Measurements from ENCODE around the gene RBPJL. TPM values are rescaled to one million over a fixed set of nuclear protein-coding genes. Genes with fewer than 3 reads are reported as not detected.
A peak's percentile ranks its signal among the peaks of the same experiment; 100 is the strongest.

RBPJL gene
- total and polyA plus RNA-seq, 2 of the 13 experiments (the other 11 are each of a cell fraction or from before 2014, with no cell fraction given), result not detected

DNA sequence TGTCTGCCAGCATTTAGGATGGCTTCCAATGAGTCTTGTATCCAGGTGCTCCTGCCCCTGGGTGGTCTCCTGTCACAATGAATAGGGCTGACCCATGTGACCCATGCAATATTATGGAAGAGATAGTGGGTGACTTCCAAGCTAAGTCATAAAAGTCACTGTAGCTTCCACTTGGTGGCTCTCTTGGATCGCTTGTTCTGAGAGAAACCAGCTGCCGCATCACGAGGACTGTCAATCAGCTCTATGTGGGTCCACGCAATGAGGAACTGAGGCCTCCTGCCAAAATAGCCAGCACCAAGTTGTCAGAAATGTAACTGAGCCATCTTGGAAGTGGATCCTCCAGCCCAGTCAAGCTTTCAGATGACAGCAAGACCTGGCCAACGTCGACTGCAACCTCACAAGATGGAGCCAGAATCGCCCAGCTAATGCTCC lies 16.3 kb downstream of the RBPJL start (continued):
- TF ChIP-seq, protein P1, sequence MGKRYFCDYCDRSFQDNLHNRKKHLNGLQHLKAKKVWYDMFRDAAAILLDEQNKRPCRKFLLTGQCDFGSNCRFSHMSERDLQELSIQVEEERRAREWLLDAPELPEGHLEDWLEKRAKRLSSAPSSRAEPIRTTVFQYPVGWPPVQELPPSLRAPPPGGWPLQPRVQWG (CRISPR knock-in tag; IDR thresholded peaks at IDR 0.05; ENCODE audit: borderline replicate concordance, low read depth), result no peak
- TF ChIP-seq ZNF432 (CRISPR knock-in tag; IDR thresholded peaks at IDR 0.05; ENCODE audit: borderline replicate concordance) (no peak), ZNF772 (CRISPR knock-in tag; IDR thresholded peaks at IDR 0.05) (no peak), HINFP (CRISPR knock-in tag; IDR thresholded peaks at IDR 0.05; ENCODE audit: low read depth) (no peak), NPAS2 (CRISPR knock-in tag; IDR thresholded peaks at IDR 0.05; ENCODE audit: borderline replicate concordance) (no peak), SP5 (CRISPR knock-in tag; IDR thresholded peaks at IDR 0.05; ENCODE audit: borderline replicate concordance, low read depth) (peak; percentile 30; the same call in 1 of the 2 replicates), NONO (IDR thresholded peaks at IDR 0.05) (no peak), NONO (CRISPR knock-in tag; conservative IDR thresholded peaks at IDR 0.05) (no peak), FOXA3 (CRISPR knock-in tag; IDR thresholded peaks at IDR 0.05) (peak; percentile 58; the same call in 1 of the 2 replicates), ZNF17 (CRISPR knock-in tag; IDR thresholded peaks at IDR 0.05) (no peak), ZNF780A (CRISPR knock-in tag; IDR thresholded peaks at IDR 0.05) (no peak), GZF1 (CRISPR knock-in tag; IDR thresholded peaks at IDR 0.05) (no peak), ZNF713 (CRISPR knock-in tag; IDR thresholded peaks at IDR 0.05) (no peak), HNF4A (CRISPR knock-in tag; IDR thresholded peaks at IDR 0.05) (no peak), ZNF747 (CRISPR knock-in tag; IDR thresholded peaks at IDR 0.05; ENCODE audit: borderline replicate concordance) (no peak), NKX3-1 (CRISPR knock-in tag; IDR thresholded peaks at IDR 0.05) (no peak), SMARCE1 (IDR thresholded peaks at IDR 0.05; ENCODE audit: borderline replicate concordance) (no peak), ZNF337 (CRISPR knock-in tag; IDR thresholded peaks at IDR 0.05; ENCODE audit: borderline replicate concordance, low read depth) (no peak)
- TF ChIP-seq, protein P2, sequence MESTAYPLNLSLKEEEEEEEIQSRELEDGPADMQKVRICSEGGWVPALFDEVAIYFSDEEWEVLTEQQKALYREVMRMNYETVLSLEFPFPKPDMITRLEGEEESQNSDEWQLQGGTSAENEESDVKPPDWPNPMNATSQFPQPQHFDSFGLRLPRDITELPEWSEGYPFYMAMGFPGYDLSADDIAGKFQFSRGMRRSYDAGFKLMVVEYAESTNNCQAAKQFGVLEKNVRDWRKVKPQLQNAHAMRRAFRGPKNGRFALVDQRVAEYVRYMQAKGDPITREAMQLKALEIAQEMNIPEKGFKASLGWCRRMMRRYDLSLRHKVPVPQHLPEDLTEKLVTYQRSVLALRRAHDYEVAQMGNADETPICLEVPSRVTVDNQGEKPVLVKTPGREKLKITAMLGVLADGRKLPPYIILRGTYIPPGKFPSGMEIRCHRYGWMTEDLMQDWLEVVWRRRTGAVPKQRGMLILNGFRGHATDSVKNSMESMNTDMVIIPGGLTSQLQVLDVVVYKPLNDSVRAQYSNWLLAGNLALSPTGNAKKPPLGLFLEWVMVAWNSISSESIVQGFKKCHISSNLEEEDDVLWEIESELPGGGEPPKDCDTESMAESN (CRISPR knock-in tag; conservative IDR thresholded peaks at IDR 0.05), result 0 out of 2 replicates have a peak, but pooled peaks have one; percentile 47
- TF ChIP-seq, protein P3, sequence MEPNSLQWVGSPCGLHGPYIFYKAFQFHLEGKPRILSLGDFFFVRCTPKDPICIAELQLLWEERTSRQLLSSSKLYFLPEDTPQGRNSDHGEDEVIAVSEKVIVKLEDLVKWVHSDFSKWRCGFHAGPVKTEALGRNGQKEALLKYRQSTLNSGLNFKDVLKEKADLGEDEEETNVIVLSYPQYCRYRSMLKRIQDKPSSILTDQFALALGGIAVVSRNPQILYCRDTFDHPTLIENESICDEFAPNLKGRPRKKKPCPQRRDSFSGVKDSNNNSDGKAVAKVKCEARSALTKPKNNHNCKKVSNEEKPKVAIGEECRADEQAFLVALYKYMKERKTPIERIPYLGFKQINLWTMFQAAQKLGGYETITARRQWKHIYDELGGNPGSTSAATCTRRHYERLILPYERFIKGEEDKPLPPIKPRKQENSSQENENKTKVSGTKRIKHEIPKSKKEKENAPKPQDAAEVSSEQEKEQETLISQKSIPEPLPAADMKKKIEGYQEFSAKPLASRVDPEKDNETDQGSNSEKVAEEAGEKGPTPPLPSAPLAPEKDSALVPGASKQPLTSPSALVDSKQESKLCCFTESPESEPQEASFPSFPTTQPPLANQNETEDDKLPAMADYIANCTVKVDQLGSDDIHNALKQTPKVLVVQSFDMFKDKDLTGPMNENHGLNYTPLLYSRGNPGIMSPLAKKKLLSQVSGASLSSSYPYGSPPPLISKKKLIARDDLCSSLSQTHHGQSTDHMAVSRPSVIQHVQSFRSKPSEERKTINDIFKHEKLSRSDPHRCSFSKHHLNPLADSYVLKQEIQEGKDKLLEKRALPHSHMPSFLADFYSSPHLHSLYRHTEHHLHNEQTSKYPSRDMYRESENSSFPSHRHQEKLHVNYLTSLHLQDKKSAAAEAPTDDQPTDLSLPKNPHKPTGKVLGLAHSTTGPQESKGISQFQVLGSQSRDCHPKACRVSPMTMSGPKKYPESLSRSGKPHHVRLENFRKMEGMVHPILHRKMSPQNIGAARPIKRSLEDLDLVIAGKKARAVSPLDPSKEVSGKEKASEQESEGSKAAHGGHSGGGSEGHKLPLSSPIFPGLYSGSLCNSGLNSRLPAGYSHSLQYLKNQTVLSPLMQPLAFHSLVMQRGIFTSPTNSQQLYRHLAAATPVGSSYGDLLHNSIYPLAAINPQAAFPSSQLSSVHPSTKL (CRISPR knock-in tag; IDR thresholded peaks at IDR 0.05), result peak; percentile 52
- TF ChIP-seq, protein P4, sequence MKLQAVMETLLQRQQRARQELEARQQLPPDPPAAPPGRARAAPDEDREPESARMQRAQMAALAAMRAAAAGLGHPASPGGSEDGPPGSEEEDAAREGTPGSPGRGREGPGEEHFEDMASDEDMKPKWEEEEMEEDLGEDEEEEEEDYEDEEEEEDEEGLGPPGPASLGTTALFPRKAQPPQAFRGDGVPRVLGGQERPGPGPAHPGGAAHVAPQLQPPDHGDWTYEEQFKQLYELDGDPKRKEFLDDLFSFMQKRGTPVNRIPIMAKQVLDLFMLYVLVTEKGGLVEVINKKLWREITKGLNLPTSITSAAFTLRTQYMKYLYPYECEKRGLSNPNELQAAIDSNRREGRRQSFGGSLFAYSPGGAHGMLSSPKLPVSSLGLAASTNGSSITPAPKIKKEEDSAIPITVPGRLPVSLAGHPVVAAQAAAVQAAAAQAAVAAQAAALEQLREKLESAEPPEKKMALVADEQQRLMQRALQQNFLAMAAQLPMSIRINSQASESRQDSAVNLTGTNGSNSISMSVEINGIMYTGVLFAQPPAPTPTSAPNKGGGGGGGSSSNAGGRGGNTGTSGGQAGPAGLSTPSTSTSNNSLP (IDR thresholded peaks at IDR 0.05; ENCODE audit: low read depth, low read length), result peak; percentile 58; the same call in 1 of the 2 replicates

All from HepG2 (cell line).